GM12878 (cell line): ENCODE data around the gene MTX1. TPM values are rescaled to one million over a fixed set of nuclear protein-coding genes. Genes with fewer than 3 reads are reported as not detected.

Experiments used
- EGR1 ChIP-seq, 2 experiments: IDR thresholded peaks; 1 replicate in 1 of 2; 2 replicates in 1 of 2; pipeline ENCODE4 v1.6.1; 2011 to 2012; ENCODE audit warnings: low read depth in 2 of 2, low read length in 2 of 2, borderline replicate concordance in 1 of 2, mild to moderate bottlenecking in 1 of 2, moderate library complexity in 1 of 2
- EP300 ChIP-seq, 2 experiments: fragments of 150-350 bp in 1 of 2; IDR thresholded peaks; 2 replicates each; pipeline ENCODE4 v1.6.1; 2011 to 2012; ENCODE audit warnings: low read depth in 2 of 2, low read length in 2 of 2, borderline replicate concordance in 1 of 2, improper control_type of control experiment in 1 of 2, inconsistent platforms in 1 of 2; ENCODE audit not compliant: control insufficient read depth in 1 of 2
- ETV6 ChIP-seq, 2 experiments: fragments of 450-650 bp in 1 of 2; IDR thresholded peaks in 1 of 2; conservative IDR thresholded peaks in 1 of 2; 2 replicates each; pipeline ENCODE4 v1.6.1; 2014; ENCODE audit warnings: antibody characterized with exemption in 1 of 2, borderline replicate concordance in 1 of 2, low read depth in 1 of 2, mild to moderate bottlenecking in 1 of 2, moderate library complexity in 1 of 2
- NFIC ChIP-seq: IDR thresholded peaks from 2 replicates; pipeline ENCODE4 v1.6.1; 2012; ENCODE audit warnings: low read depth, mild to moderate bottlenecking, inconsistent platforms, low read length, moderate library complexity
- NRF1 ChIP-seq: conservative IDR thresholded peaks from 2 replicates; pipeline ENCODE4 v1.6.1; 2011; ENCODE audit warnings: mild to moderate bottlenecking, low read depth, low read length, improper control_type of control experiment
- PAX8 ChIP-seq: fragments of 450-650 bp; IDR thresholded peaks from 2 replicates; pipeline ENCODE4 v1.6.1; 2017; ENCODE audit warnings: mild to moderate bottlenecking, moderate library complexity
- PKNOX1 ChIP-seq: fragments of 450-650 bp; IDR thresholded peaks from 2 replicates; pipeline ENCODE4 v1.6.1; 2016; ENCODE audit warnings: mild to moderate bottlenecking
- POLR2A ChIP-seq: IDR thresholded peaks from 2 replicates; pipeline ENCODE4 v1.6.1; 2011; ENCODE audit warnings: low read depth, mild to moderate bottlenecking, low read length
- POLR2AphosphoS5 ChIP-seq: IDR thresholded peaks from 2 replicates; pipeline ENCODE4 v1.6.1; 2011; ENCODE audit warnings: mild to moderate bottlenecking, low read length, inconsistent platforms
- YBX1 ChIP-seq: fragments of 450-650 bp; IDR thresholded peaks from 2 replicates; pipeline ENCODE4 v1.6.1; 2016; ENCODE audit warnings: antibody characterized with exemption
- ZNF622 ChIP-seq: fragments of 450-650 bp; IDR thresholded peaks from 2 replicates; pipeline ENCODE4 v1.6.1; 2017; ENCODE audit warnings: mild to moderate bottlenecking, inconsistent platforms
- ZSCAN29 ChIP-seq: fragments of 450-650 bp; IDR thresholded peaks from 2 replicates; pipeline ENCODE4 v1.6.1; 2017; ENCODE audit warnings: mild to moderate bottlenecking, moderate library complexity
- polyA plus RNA-seq, 11 experiments: library from polyadenylated mRNA; depleted of rRNA in 4 of 11; unstranded in 6 of 11; stranded (reverse) in 5 of 11; fragments of >200 nt; fragmentation: Nextera tagmentation in 4 of 11; fragmentation: Illumina TruSeq in 1 of 11; extraction: Ambion mirVana in 4 of 11; extraction: Trizol in 1 of 11; gene quantifications; 1 replicate in 1 of 11; 2 replicates in 10 of 11; pipeline versions ENCODE4 v1.2.1 to v1.2.3, GENCODE V29; 2011 to 2016; ENCODE audit warnings: inconsistent platforms in 2 of 11, missing spikeins in 2 of 11, low read depth in 1 of 11
- total RNA-seq, 4 experiments: library from RNA; depleted of rRNA in 3 of 4; stranded (reverse); fragments of >200 nt in 3 of 4; fragmentation: Illumina TruSeq in 1 of 4; extraction: Trizol in 1 of 4; gene quantifications; 2 replicates each; pipeline versions ENCODE4 v1.2.1 to v1.2.3, GENCODE V29; 2013 to 2021
- TF ChIP-seq, protein P1 (sequence below): fragments of 450-650 bp; formaldehyde crosslinking; IDR thresholded peaks from 2 replicates; pipeline ENCODE4 v1.5.0; 2022; ENCODE audit warnings: mild to moderate bottlenecking, missing genetic modification characterization
- TF ChIP-seq, protein P2 (sequence below): IDR thresholded peaks from 2 replicates; pipeline ENCODE4 v1.6.1; 2012; ENCODE audit warnings: improper control_type of control experiment, low read depth, low read length; ENCODE audit not compliant: insufficient replicate concordance
- TF ChIP-seq, protein P3 (sequence below): fragments of 450-650 bp; formaldehyde crosslinking; IDR thresholded peaks from 2 replicates; pipeline ENCODE4 v1.4.0; 2022; ENCODE audit warnings: mild to moderate bottlenecking, moderate library complexity

Gene MTX1
- total and polyA plus RNA-seq, 10 of the 15 experiments (the other 5 are each of a cell fraction or from before 2014, with no cell fraction given) = 15.8 to 92.0 (median 49.1) TPM

DNA sequence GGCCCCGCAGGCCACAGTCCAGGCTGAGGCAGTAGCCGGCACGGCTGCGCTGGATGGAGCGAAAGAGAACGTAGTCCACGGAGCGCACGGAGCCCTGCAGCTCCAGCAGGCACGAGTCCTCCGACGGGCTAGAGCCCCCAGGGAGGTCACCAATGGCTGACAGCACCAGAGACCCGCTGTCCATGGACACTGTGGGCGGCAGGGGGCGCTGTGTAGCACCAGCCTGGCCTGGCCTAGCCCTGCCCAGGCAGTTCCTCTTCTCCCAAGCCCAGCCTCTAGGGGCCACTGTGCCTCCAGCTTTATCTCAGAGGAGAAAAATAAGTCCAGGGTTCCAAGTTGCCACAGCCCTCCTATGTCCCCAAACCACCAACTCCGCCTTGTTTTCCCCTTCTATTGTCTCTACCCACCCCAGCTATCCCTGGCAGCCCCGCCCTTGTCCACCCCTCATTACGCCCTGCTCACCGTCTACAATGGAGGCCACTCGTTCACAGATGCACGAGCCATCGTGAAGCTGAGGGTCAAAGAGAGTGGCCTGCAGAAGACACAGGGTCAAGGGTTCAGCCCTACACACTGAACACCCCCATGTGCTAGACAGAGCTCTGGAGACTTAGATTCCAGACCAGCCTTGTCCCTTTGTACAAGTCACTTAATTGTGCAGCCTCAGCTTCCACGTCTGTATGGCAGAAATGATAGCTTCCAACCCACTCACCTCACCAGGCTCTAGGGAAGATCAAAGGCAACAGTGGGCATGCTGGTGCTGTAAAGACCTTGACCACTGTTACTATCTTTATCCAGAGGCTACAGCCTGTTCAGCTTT, 42.3 kb downstream of the MTX1 start (continued):
- TF ChIP-seq, protein P1, sequence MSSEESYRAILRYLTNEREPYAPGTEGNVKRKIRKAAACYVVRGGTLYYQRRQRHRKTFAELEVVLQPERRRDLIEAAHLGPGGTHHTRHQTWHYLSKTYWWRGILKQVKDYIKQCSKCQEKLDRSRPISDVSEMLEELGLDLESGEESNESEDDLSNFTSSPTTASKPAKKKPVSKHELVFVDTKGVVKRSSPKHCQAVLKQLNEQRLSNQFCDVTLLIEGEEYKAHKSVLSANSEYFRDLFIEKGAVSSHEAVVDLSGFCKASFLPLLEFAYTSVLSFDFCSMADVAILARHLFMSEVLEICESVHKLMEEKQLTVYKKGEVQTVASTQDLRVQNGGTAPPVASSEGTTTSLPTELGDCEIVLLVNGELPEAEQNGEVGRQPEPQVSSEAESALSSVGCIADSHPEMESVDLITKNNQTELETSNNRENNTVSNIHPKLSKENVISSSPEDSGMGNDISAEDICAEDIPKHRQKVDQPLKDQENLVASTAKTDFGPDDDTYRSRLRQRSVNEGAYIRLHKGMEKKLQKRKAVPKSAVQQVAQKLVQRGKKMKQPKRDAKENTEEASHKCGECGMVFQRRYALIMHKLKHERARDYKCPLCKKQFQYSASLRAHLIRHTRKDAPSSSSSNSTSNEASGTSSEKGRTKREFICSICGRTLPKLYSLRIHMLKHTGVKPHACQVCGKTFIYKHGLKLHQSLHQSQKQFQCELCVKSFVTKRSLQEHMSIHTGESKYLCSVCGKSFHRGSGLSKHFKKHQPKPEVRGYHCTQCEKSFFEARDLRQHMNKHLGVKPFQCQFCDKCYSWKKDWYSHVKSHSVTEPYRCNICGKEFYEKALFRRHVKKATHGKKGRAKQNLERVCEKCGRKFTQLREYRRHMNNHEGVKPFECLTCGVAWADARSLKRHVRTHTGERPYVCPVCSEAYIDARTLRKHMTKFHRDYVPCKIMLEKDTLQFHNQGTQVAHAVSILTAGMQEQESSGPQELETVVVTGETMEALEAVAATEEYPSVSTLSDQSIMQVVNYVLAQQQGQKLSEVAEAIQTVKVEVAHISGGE (CRISPR knock-in tag) = no peak
- no peak for TF ChIP-seq NFIC
- TF ChIP-seq ETV6 (conservative IDR thresholded peaks at IDR 0.05 in 1 of 2, IDR thresholded peaks at IDR 0.05 in 1 of 2; ENCODE audit: borderline replicate concordance in 1 of 2, low read depth in 1 of 2) = no peak
- peak; percentile 65 for TF ChIP-seq POLR2A
- no peak for TF ChIP-seq EGR1 (IDR thresholded peaks at IDR 0.05; ENCODE audit: borderline replicate concordance in 1 of 2, low read depth in 2 of 2, low read length in 2 of 2)
- no peak for TF ChIP-seq POLR2AphosphoS5
- TF ChIP-seq ZNF622 = no peak
- TF ChIP-seq, protein P2, sequence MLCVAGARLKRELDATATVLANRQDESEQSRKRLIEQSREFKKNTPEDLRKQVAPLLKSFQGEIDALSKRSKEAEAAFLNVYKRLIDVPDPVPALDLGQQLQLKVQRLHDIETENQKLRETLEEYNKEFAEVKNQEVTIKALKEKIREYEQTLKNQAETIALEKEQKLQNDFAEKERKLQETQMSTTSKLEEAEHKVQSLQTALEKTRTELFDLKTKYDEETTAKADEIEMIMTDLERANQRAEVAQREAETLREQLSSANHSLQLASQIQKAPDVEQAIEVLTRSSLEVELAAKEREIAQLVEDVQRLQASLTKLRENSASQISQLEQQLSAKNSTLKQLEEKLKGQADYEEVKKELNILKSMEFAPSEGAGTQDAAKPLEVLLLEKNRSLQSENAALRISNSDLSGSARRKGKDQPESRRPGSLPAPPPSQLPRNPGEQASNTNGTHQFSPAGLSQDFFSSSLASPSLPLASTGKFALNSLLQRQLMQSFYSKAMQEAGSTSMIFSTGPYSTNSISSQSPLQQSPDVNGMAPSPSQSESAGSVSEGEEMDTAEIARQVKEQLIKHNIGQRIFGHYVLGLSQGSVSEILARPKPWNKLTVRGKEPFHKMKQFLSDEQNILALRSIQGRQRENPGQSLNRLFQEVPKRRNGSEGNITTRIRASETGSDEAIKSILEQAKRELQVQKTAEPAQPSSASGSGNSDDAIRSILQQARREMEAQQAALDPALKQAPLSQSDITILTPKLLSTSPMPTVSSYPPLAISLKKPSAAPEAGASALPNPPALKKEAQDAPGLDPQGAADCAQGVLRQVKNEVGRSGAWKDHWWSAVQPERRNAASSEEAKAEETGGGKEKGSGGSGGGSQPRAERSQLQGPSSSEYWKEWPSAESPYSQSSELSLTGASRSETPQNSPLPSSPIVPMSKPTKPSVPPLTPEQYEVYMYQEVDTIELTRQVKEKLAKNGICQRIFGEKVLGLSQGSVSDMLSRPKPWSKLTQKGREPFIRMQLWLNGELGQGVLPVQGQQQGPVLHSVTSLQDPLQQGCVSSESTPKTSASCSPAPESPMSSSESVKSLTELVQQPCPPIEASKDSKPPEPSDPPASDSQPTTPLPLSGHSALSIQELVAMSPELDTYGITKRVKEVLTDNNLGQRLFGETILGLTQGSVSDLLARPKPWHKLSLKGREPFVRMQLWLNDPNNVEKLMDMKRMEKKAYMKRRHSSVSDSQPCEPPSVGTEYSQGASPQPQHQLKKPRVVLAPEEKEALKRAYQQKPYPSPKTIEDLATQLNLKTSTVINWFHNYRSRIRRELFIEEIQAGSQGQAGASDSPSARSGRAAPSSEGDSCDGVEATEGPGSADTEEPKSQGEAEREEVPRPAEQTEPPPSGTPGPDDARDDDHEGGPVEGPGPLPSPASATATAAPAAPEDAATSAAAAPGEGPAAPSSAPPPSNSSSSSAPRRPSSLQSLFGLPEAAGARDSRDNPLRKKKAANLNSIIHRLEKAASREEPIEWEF = no peak
- TF ChIP-seq, protein P3, sequence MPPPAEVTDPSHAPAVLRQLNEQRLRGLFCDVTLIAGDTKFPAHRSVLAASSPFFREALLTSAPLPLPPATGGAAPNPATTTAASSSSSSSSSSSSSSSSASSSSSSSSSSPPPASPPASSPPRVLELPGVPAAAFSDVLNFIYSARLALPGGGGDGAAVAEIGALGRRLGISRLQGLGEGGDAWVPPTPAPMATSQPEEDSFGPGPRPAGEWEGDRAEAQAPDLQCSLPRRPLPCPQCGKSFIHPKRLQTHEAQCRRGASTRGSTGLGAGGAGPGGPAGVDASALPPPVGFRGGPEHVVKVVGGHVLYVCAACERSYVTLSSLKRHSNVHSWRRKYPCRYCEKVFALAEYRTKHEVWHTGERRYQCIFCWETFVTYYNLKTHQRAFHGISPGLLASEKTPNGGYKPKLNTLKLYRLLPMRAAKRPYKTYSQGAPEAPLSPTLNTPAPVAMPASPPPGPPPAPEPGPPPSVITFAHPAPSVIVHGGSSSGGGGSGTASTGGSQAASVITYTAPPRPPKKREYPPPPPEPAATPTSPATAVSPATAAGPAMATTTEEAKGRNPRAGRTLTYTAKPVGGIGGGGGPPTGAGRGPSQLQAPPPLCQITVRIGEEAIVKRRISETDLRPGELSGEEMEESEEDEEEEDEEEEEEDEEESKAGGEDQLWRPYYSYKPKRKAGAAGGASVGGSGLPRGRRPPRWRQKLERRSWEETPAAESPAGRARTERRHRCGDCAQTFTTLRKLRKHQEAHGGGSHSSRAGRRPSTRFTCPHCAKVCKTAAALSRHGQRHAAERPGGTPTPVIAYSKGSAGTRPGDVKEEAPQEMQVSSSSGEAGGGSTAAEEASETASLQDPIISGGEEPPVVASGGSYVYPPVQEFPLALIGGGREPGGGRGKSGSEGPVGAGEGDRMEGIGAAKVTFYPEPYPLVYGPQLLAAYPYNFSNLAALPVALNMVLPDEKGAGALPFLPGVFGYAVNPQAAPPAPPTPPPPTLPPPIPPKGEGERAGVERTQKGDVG (CRISPR knock-in tag) = no peak
- peak; percentile 44; the same call in 1 of the 2 replicates for TF ChIP-seq PKNOX1
- TF ChIP-seq NRF1 = no peak
- no peak for TF ChIP-seq EP300 (IDR thresholded peaks at IDR 0.05; ENCODE audit: borderline replicate concordance in 1 of 2, control insufficient read depth in 1 of 2, low read depth in 2 of 2, low read length in 2 of 2)
- no peak for TF ChIP-seq YBX1
- no peak for TF ChIP-seq ZSCAN29
- TF ChIP-seq PAX8 = no peak
